ENCODE results near the gene DQX1. TPM values are rescaled to one million over a fixed set of nuclear protein-coding genes. Genes with fewer than 3 reads are reported as not detected.

Gene DQX1
- total and polyA plus RNA-seq, 11 donors = not detected

GRCh38 chr2:74498500-74499266 is 27.3 kb downstream of the DQX1 start:
- H3K27me3 ChIP-seq = peaks cover 21 to 65% (median 35%) of the 10 kb centered on the region in 9 donors
- H3K27ac ChIP-seq = no peak overlapping the region
- peak overlapping the region; percentile 9 to 61 (median 25) for H3K4me3 ChIP-seq
- WGBS, 4 donors = 1 to 3% (median 2%) methylated on average over 41 of the region's 41 CpGs
- no peaks in the 10 kb centered on the region for H3K9me3 ChIP-seq
- no peak for TF ChIP-seq POLR2A (IDR thresholded peaks at IDR 0.05)
- TF ChIP-seq CTCF (IDR thresholded peaks at IDR 0.05) = no peak
- peaks cover 0 to 9% (median 8%) of the 10 kb centered on the region in 9 donors for H3K36me3 ChIP-seq
- intact Hi-C loops (cut with DNase I) = no loop called here
- H3K4me1 ChIP-seq = peaks cover 5 to 44% (median 32%) of the 10 kb centered on the region in 12 donors
- ATAC-seq = no peak
- no peak for DNase-seq

GRCh38 chr2:74497777-74498499 is 28.1 kb downstream of the DQX1 start:
- WGBS, 4 donors = 2 to 6% (median 2%) methylated on average over 24 to 61 of the region's 61 CpGs
- Histone ChIP-seq H3K9me3 (no peaks in the 10 kb centered on the region), H3K27ac (no peak overlapping the region)

GRCh38 chr2:74496997-74497776 is 28.8 kb downstream of the DQX1 start:
- ATAC-seq (no peak), DNase-seq (no peak)
- peaks cover 21 to 55% (median 35%) of the 10 kb centered on the region in 9 donors for H3K27me3 ChIP-seq
- peak overlapping the region in 8 of 12 donors; percentile 11 to 61 (median 36) for H3K4me3 ChIP-seq
- H3K36me3 ChIP-seq = peaks cover 0 to 24% (median 23%) of the 10 kb centered on the region in 9 donors
- H3K4me1 ChIP-seq = peaks cover 5 to 35% (median 28%) of the 10 kb centered on the region in 12 donors
- no peak overlapping the region for H3K27ac ChIP-seq
- no peaks in the 10 kb centered on the region for H3K9me3 ChIP-seq
- WGBS, 4 donors = 42 to 52% (median 42%) methylated on average over 17 to 19 of the region's 19 CpGs
- intact Hi-C loops (cut with DNase I) = no loop called here
- TF ChIP-seq CTCF (IDR thresholded peaks at IDR 0.05) (no peak), POLR2A (IDR thresholded peaks at IDR 0.05) (no peak)

More at GRCh38 chr2:74497777-74498499, 28.1 kb downstream of the DQX1 start:
- Histone ChIP-seq H3K36me3 (peaks cover 0 to 16% (median 15%) of the 10 kb centered on the region in 9 donors), H3K27me3 (peaks cover 21 to 63% (median 35%) of the 10 kb centered on the region in 9 donors), H3K4me3 (peak overlapping the region; percentile 9 to 61 (median 25)), H3K4me1 (peaks cover 5 to 38% (median 32%) of the 10 kb centered on the region in 12 donors)
- TF ChIP-seq POLR2A (IDR thresholded peaks at IDR 0.05) = no peak
- TF ChIP-seq CTCF (IDR thresholded peaks at IDR 0.05) = no peak
- ATAC-seq = peak in 1 of 4 donors; percentile 4
- DNase-seq = peak in 2 of 5 donors; percentile 30 to 67
- intact Hi-C loops (cut with DNase I) = no loop called here

All from heart left ventricle (tissue), 16 donors.